ENCODE measurements around the gene S100PBP. TPM values are rescaled to one million over a fixed set of nuclear protein-coding genes. Genes with fewer than 3 reads are reported as not detected.

The S100PBP gene
- total RNA-seq, 1 experiment from 2014 or later: 50.1 TPM

- peaks cover 0 to 9% (median 0%) of the 10 kb centered on the region in 3 experiments; a peak in 1 of 7 replicates for H3K36me3 Mint-ChIP-seq (ENCODE audit: insufficient read depth in 1 of 3, low read depth in 3 of 3)
- Histone ChIP-seq H4K91ac (ENCODE audit: insufficient read length, low read depth, low read length) (no peak overlapping the region), H4K5ac (ENCODE audit: insufficient read length, low read depth, low read length) (no peak overlapping the region), H3K4ac (ENCODE audit: low read depth, low read length) (no peak overlapping the region), H2BK5ac (ENCODE audit: insufficient read length, low read length) (no peak overlapping the region), H3K27ac (ENCODE audit: insufficient read length, low read depth, low read length) (no peak overlapping the region), H3K18ac (ENCODE audit: insufficient read length, low read depth, low read length) (no peak overlapping the region), H3K23me2 (ENCODE audit: insufficient read length, low read depth, low read length, poor library complexity, severe bottlenecking) (no peaks in the 10 kb centered on the region), H3K23ac (ENCODE audit: insufficient read length, low read depth, low read length) (no peak overlapping the region), H3K27me3 (ENCODE audit: insufficient read depth, low read length) (no peaks in the 10 kb centered on the region; the same call in 1 of the 2 replicates), H4K8ac (replicated peaks; ENCODE audit: insufficient read length, low read depth, low read length) (no peak overlapping the region), H2AFZ (ENCODE audit: low read length) (no peak overlapping the region), H2BK15ac (ENCODE audit: low read depth, low read length) (no peak overlapping the region), H3K4me2 (ENCODE audit: insufficient read depth, insufficient read length, low read length) (no peak overlapping the region), H2BK12ac (ENCODE audit: insufficient read length, low read depth, low read length) (no peak overlapping the region), H3K4me1 (ENCODE audit: insufficient read depth, low read length) (no peaks in the 10 kb centered on the region), H2AK5ac (ENCODE audit: insufficient read length, low read length) (no peak overlapping the region), H3K79me2 (ENCODE audit: insufficient read depth, low read length) (no peaks in the 10 kb centered on the region), H3K79me1 (ENCODE audit: insufficient read depth, low read depth, low read length, poor library complexity, severe bottlenecking) (no peaks in the 10 kb centered on the region), H3K14ac (ENCODE audit: insufficient read depth, low read length) (no peak overlapping the region), H3K9me3 (ENCODE audit: control insufficient read depth, low read depth, low read length) (no peaks in the 10 kb centered on the region), H3T11ph (ENCODE audit: low read length) (no peak overlapping the region), H2BK20ac (ENCODE audit: low read depth, low read length, poor library complexity, severe bottlenecking) (no peak overlapping the region), H2BK120ac (ENCODE audit: low read depth, low read length, poor library complexity, severe bottlenecking) (no peak overlapping the region), H4K20me1 (ENCODE audit: control insufficient read depth, insufficient read depth, insufficient read length) (peaks cover 3% of the 10 kb centered on the region), H3K56ac (ENCODE audit: insufficient read length, low read depth, low read length) (no peak overlapping the region), H3K9ac (ENCODE audit: extremely low read depth, insufficient read length, low read length) (no peak overlapping the region)
- WGBS (ENCODE audit: extremely low coverage, insufficient read length, low lambda C conversion rate): no CpG with 5 or more reads among the region's 3 CpGs
- no peak overlapping the region for H3K27ac Mint-ChIP-seq
- peak overlapping the region in 1 of 2 experiments; percentile 88; a peak in 1 of 5 replicates for H3K4me3 Mint-ChIP-seq
- peaks cover 5 to 8% of the 10 kb centered on the region in 2 experiments; a peak in 4 of 5 replicates for H3K9me3 Mint-ChIP-seq
- peaks cover 1 to 14% of the 10 kb centered on the region in 2 experiments; a peak in 2 of 4 replicates for H3K4me1 Mint-ChIP-seq
- peaks cover 74% of the 10 kb centered on the region for H3K27me3 Mint-ChIP-seq (ENCODE audit: low read depth)
- TF ChIP-seq CTCF (conservative IDR thresholded peaks at IDR 0.05): no peak
- DNase-seq: no peak
These were observed 74.2 kb downstream of the S100PBP start for GRCh38 chr1:32891630-32892029.
